ENCODE data around the gene FFAR2.

The FFAR2 gene

GRCh38 chr19:35490364-35490763, 42.3 kb downstream of the FFAR2 start, which contains the start of gene KRTDAP:
TSS of gene KRTDAP (minus strand) at chr19:35490464. CDS start at chr19:35490442, 22 bp downstream.
- DNase-seq = no peak

GRCh38 chr19:35491836-35492360, 43.8 kb downstream of the FFAR2 start:
- DNase-seq = no peak

- DNase-seq = no peak
These were observed 45.9 kb downstream of the FFAR2 start for GRCh38 chr19:35493971-35494370.

- DNase-seq = peak; percentile 41 to 69 (median 46)
These were observed 47.3 kb downstream of the FFAR2 start for GRCh38 chr19:35495107-35496064.

DNA sequence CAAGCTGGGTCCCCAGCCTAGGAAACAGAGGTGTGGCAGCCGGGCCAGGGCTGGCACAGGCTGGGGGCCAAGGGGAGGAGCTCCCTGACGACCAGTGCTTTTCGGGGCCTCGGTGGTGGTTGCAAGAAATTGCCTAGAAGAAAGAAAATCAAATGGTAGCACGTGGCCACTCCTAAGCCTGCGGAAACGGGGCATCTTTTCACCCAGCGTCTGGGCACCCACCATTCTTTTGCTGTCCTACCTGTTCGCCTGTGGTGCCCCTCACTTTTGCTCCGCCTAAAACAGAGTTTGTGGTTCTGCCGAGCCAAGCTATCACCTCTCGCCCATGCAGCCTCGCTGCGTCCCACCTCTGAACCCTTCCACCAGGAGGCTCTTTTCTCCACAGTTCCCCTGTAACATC, 49.3 kb downstream of the FFAR2 start:
- DNase-seq = no peak

GRCh38 chr19:35498220-35498619, 50.2 kb downstream of the FFAR2 start:
- DNase-seq = no peak

GRCh38 chr19:35498984-35499527, 51.0 kb downstream of the FFAR2 start:
- no peak for DNase-seq

- no peak for DNase-seq
These were observed 52.6 kb downstream of the FFAR2 start for GRCh38 chr19:35500611-35501010.

Measured in stimulated activated naive CD4-positive, alpha-beta T cell (primary cell).